ENCODE measurements around the gene SIGLECL1. TPM values are rescaled to one million over a fixed set of nuclear protein-coding genes. Genes with fewer than 3 reads are reported as not detected.

Gene SIGLECL1
- polyA plus RNA-seq, 4 donors = not detected

Other genes starting within 250 kb of the SIGLECL1 start
- under 1 TPM in 1 of 4 donors, not detected in 3; 0.12 TPM for gene KLK8, start 249.5 kb upstream of the SIGLECL1 start, polyA plus RNA-seq
- gene KLK10, start 231.4 kb upstream of the SIGLECL1 start, polyA plus RNA-seq = 1 to 10 TPM in 1 of 4 donors, under 1 TPM in 2, not detected in 1; 0.10 to 1.7 (median 0.81) TPM
- 1 to 10 TPM in 2 of 4 donors, under 1 TPM in 2; 0.67 to 1.4 (median 0.90) TPM for gene KLK11, start 224.5 kb upstream of the SIGLECL1 start, polyA plus RNA-seq
- 10 to 100 TPM in 1 of 4 donors, 1 to 10 TPM in 2, not detected in 1; 1.4 to 10.6 (median 2.7) TPM for gene KLK12, start 216.1 kb upstream of the SIGLECL1 start, polyA plus RNA-seq
- gene KLK13, start 186.0 kb upstream of the SIGLECL1 start, polyA plus RNA-seq = 1 to 10 TPM in 3 of 4 donors, under 1 TPM in 1; 0.13 to 5.9 (median 2.5) TPM
- under 1 TPM in 2 of 4 donors, not detected in 2; 0.07 to 0.22 TPM for gene KLK14, start 168.2 kb upstream of the SIGLECL1 start, polyA plus RNA-seq
- 1 to 10 TPM; 1.3 to 4.0 (median 2.3) TPM for gene CTU1, start 142.7 kb upstream of the SIGLECL1 start, polyA plus RNA-seq
- gene SIGLEC9, start 126.2 kb upstream of the SIGLECL1 start, polyA plus RNA-seq = 1 to 10 TPM in 2 of 4 donors, under 1 TPM in 2; 0.81 to 3.4 (median 1.0) TPM
- gene SIGLEC7, start 108.8 kb upstream of the SIGLECL1 start, polyA plus RNA-seq = 1 to 10 TPM in 3 of 4 donors, under 1 TPM in 1; 0.45 to 1.9 (median 1.3) TPM
- gene CD33, start 26.0 kb upstream of the SIGLECL1 start, polyA plus RNA-seq = 1 to 10 TPM in 3 of 4 donors, under 1 TPM in 1; 0.67 to 5.2 (median 4.5) TPM
- 1 to 10 TPM in 2 of 4 donors, not detected in 2; 1.1 to 1.3 TPM for gene IGLON5, start 60.6 kb downstream of the SIGLECL1 start, polyA plus RNA-seq
- gene VSIG10L, start 91.1 kb downstream of the SIGLECL1 start, polyA plus RNA-seq = 1 to 10 TPM; 1.4 to 6.0 (median 2.4) TPM
- 100 to 1,000 TPM; 178 to 412 (median 249) TPM for gene ETFB, start 115.3 kb downstream of the SIGLECL1 start, polyA plus RNA-seq
- gene CLDND2, start 117.9 kb downstream of the SIGLECL1 start, polyA plus RNA-seq = 1 to 10 TPM in 2 of 4 donors, under 1 TPM in 1, not detected in 1; 0.25 to 4.1 (median 2.0) TPM
- 1 to 10 TPM; 3.6 to 6.7 (median 5.5) TPM for gene NKG7, start 121.6 kb downstream of the SIGLECL1 start, polyA plus RNA-seq
- gene LIM2, start 136.9 kb downstream of the SIGLECL1 start, polyA plus RNA-seq = under 1 TPM in 1 of 4 donors, not detected in 3; 0.04 TPM
- gene C19orf84, start 139.5 kb downstream of the SIGLECL1 start, polyA plus RNA-seq = 1 to 10 TPM in 1 of 4 donors, not detected in 3; 3.5 TPM
- gene SIGLEC10, start 166.6 kb downstream of the SIGLECL1 start, polyA plus RNA-seq = 1 to 10 TPM; 1.3 to 10.0 (median 2.2) TPM
- gene SIGLEC8, start 207.4 kb downstream of the SIGLECL1 start, polyA plus RNA-seq = 1 to 10 TPM in 1 of 4 donors, under 1 TPM in 2, not detected in 1; 0.22 to 1.1 (median 0.59) TPM
- 1 to 10 TPM in 2 of 4 donors, under 1 TPM in 2; 0.10 to 5.8 (median 1.9) TPM for gene CEACAM18, start 227.5 kb downstream of the SIGLECL1 start, polyA plus RNA-seq

Measured in small intestine (tissue), 4 donors.